Fibroblast of lung (primary cell): Measurements from ENCODE around the gene TC2N.

Experiments used
- EZH2 ChIP-seq: IDR thresholded peaks from 2 replicates; pipeline ENCODE4 v1.5.1; 2012; ENCODE audit warnings: low read length, control low read depth, mild to moderate bottlenecking; ENCODE audit errors: missing control alignments
- TF ChIP-seq, protein P1 (sequence below), 2 donors: IDR thresholded peaks in 1 of 2; conservative IDR thresholded peaks in 1 of 2; 1 replicate in 1 of 2; 2 replicates in 1 of 2; pipeline ENCODE4 v1.5.1; 2011 to 2012; ENCODE audit warnings: low read length in 2 of 2, control low read depth in 1 of 2, inconsistent platforms in 1 of 2, low read depth in 1 of 2, mild to moderate bottlenecking in 1 of 2

DNA sequence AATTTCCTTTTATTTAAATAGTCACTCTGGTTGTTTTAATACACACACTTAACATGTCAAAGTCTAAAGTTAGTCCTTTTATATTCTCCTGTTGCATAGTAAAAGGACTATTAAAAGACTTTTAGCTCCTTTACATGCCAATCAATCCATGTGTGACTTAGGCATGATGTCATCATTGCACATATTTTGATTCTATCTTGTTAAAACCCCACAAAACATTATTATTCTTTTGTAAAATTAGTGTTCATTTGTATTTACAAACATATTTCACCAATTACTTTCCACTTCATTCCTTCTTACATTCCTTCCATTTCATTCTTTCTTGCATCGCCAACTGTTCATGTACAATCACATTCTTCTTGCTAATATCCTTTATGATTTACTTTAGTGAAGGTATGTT lies 39.6 kb downstream of the TC2N start:
- TF ChIP-seq, protein P1, sequence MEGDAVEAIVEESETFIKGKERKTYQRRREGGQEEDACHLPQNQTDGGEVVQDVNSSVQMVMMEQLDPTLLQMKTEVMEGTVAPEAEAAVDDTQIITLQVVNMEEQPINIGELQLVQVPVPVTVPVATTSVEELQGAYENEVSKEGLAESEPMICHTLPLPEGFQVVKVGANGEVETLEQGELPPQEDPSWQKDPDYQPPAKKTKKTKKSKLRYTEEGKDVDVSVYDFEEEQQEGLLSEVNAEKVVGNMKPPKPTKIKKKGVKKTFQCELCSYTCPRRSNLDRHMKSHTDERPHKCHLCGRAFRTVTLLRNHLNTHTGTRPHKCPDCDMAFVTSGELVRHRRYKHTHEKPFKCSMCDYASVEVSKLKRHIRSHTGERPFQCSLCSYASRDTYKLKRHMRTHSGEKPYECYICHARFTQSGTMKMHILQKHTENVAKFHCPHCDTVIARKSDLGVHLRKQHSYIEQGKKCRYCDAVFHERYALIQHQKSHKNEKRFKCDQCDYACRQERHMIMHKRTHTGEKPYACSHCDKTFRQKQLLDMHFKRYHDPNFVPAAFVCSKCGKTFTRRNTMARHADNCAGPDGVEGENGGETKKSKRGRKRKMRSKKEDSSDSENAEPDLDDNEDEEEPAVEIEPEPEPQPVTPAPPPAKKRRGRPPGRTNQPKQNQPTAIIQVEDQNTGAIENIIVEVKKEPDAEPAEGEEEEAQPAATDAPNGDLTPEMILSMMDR (conservative IDR thresholded peaks at IDR 0.05 in 1 of 2, IDR thresholded peaks at IDR 0.05 in 1 of 2; ENCODE audit: low read depth in 1 of 2, low read length in 2 of 2): no peak
- no peak for TF ChIP-seq EZH2
